ENCODE results near the gene FMNL2.

GRCh38 chr2:152583512-152584229 is 248.7 kb downstream of the FMNL2 start:
- TF ChIP-seq CTCF (IDR thresholded peaks at IDR 0.05; ENCODE audit: insufficient read depth, low read length, poor library complexity, severe bottlenecking), result no peak
- no peak for TF ChIP-seq EZH2phosphoT487 (conservative IDR thresholded peaks at IDR 0.05; ENCODE audit: low read length)

Data from SU-DHL-6 (cell line).